Thyroid gland (tissue), 4 donors: ENCODE results near the gene SPON1.
"Not testable (repeated sequence)": the region's sequence is repeated elsewhere in the genome, so short reads cannot be mapped to it uniquely, and the experiment has no call there.

Source experiments
- CTCF ChIP-seq, 6 experiments: fragments of 200-600 bp in 3 of 6; fragments of 450-650 bp in 3 of 6; sonication (generic) in 3 of 6; IDR thresholded peaks; one replicate each; pipeline ENCODE4 v1.5.1; 2016 to 2019; ENCODE audit warnings: antibody characterized with exemption in 6 of 6, mild to moderate bottlenecking in 2 of 6, inconsistent platforms in 1 of 6, moderate library complexity in 1 of 6
- POLR2A ChIP-seq, 2 donors: fragments of 450-650 bp; IDR thresholded peaks; one replicate each; pipeline ENCODE4 v1.6.1; 2017; ENCODE audit warnings: antibody characterized with exemption in 2 of 2, mild to moderate bottlenecking in 2 of 2, moderate library complexity in 1 of 2

- not testable (repeated sequence) for TF ChIP-seq POLR2A, CTCF (IDR thresholded peaks at IDR 0.05)
Measured at GRCh38 chr11:13937154-13937553, 25.4 kb upstream of the SPON1 start.
